Stimulated activated CD4-positive, alpha-beta T cell treated with anti-CD3 and anti-CD28 coated beads, Interleukin-12 subunit alpha, Interleukin-12 subunit beta, amount 100 ng/mL, for 48 hours (primary cell): ENCODE results near the gene KIAA0586.
A peak's percentile ranks its signal among the peaks of the same experiment; 100 is the strongest.
"Not testable (repeated sequence)": the region's sequence is repeated elsewhere in the genome, so short reads cannot be mapped to it uniquely, and the experiment has no call there.

ENCODE experiments used
- DNase-seq, 3 donors: peaks; one replicate each; pipeline ENCODE4 v3.0.0-alpha.2; 2020; ENCODE audit warnings: low read depth in 2 of 3, low spot score in 1 of 3

Gene KIAA0586

DNA sequence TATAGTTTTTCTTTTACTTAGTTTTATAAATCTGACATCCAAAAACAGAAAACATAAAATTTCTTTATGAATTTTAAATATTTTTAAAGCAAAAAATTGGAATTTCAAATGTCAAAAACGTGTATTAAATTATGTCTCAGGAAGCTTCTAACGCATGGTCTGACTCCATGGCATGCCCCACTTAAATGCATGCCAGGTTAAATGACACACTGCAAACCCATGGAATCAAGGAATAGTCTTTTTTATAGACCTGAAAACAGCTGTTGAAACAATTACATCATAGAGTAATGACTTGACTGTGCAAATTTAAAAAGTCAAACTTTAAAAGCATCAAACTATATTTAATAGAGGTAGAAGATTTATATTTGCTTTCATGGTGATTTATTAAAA, 114.1 kb downstream of the KIAA0586 start:
- no peak for DNase-seq

DNA sequence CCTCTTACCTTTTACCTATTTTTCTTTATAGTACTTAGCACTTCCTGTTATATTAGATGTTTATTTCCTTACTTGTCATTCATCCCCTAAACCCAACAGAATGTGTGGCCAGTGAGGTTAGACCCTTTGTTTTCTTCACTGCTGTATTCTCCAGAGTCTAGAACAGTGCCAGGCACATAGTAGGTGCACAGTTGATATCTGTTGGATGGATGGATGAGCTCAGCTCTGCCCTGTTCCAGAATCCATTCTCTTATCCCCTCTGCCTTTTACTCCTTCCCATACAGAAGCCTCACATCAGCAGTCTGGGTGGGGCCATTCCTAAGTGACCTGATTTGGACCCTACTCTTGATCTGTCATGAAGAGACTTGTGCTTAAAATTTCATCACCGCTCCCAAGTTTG, 115.7 kb downstream of the KIAA0586 start:
- no peak for DNase-seq

DNA sequence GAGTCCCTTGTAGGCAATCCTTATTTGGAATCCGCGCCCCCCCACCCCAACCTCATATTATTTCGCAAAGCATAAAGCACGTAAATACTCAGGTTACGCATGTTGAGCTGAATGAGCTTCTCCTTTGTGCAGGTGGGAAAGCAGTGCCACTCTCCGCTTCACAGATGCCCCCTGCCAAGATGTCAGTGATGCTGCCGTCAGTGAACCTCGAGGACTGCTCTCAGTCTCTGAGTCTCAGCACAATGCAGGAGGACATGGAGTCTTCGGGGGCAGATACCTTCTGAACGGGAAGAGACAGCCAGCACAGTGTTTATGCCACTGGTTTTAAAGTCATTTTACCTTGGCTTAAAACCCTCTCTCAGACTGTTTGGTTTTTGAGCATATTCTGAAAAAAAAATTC, 120.1 kb downstream of the KIAA0586 start:
- no peak for DNase-seq

DNA sequence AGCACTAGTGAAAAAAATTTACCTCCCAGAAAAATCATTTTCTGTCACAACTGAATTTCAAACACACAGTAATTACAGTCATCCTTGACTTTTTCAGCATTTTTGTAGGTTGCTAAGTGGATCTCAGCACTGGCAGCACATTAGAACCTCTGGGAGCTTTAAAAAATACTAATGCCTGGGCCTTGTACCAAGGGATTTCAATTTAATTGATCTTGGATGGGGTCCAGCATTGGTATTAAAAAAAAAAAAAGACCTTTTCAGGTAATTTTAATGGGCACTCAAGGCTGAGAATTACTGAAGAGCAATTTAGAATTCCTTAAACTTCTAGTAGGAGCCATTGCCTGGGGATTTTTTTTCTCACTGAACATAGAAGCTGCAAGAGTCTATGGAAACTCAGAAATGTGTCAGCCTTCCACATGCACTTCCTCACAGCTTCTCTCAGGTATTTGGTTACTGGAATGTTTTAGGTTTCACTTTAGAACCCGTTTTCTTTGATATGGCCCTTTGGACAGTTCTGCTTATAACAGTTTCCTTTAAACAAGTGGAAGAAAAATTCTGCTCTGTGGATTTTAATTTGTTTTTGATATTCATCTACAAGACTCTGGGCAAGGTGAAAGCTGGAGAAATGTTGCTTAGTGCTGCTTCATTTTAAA, 121.7 kb downstream of the KIAA0586 start:
- DNase-seq, result no peak

DNA sequence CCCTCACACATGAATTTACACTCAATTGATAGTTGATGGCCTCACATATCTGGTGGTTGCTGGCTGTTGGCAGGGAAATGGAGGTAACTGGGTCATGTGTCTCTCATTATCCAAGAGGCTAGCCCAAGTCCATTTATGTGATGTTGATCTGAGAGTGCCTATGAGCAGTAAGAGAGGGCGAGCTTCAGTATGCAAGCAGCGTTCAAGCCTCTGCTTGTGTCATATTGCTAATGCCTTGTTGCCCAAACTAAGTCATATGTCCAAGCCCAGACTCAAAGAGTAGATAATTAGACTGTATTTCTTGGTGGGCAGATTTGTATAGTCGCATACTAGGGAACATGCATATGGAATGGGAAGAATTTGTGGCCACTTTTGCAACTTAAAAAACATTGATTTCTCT, 126.4 kb downstream of the KIAA0586 start:
- no peak for DNase-seq

DNA sequence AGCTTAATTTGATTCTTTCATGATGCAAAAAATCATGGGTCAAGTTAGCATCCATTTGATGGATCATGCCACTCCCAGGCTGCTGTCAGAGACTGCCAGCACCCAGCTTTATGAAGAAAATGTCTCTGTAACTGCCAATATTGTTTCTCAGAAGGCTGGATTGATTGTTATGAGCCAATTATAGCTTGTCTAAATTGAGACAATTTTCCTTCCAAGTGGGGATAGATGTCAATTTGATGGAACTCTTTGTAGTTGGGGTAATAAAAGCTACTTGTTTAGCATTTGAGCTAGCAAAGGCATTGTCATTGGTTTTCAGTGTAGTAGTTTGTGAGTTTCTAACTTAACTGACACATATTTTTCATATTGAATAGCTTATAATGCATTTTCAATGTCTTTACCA, 128.1 kb downstream of the KIAA0586 start:
- no peak for DNase-seq

DNA sequence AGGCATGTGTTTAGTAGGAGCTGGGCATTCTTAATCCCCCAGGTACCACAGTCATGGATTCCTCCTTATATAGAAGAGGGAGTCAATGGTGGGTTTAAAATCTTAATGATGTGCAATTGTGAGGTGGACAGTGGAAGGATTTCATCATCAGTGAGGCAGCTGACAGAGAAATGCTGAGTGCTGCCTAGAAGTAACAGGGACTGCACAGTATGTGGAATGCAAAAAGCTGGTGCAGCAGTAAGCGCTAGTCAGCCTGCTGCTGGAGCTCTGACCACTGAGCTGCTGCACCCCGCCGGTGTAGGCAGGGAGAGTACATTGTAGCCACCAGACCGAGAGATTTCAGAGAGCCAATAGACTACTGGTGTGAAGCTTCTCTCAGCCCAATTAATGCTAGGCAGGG, 129.7 kb downstream of the KIAA0586 start:
- no peak for DNase-seq

DNA sequence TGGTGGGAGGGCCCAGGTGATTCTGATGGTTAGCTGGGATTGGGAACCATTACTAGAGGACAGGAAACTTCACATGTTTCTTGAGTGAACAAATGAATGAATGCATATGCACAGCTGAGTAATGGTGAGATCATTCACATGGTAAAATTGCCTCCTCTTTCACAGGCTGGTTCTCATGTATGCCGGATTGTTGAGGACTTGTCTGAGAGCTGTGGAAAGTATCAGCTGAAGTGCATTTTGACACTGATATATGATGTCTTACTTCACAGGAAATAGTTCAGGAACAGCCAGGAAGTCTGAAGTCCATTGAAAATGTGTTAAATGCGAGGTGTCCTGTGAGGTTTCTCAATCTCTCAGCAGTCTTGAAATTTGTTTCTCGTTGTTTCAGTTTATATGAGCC, 132.7 kb downstream of the KIAA0586 start:
- DNase-seq, result no peak

DNA sequence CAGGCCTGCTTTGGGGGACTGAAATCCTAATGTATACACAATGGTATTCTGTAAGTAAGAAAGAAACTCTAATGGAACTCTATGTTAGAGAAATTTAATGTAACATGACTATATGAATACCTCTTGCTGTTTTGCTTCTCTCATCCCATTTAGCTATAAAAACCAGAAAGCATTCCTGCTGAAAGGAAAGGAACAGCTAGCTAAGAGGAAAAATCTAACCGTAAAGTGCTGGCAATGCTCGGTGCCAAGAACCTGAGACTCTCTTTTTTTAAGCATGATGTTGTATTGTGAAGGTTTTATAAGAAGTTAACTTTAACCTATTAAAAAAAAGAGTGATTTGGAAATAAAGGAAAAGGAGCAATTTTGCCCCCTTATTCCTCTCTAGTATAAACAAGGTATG, 134.6 kb downstream of the KIAA0586 start:
- DNase-seq, result no peak

DNA sequence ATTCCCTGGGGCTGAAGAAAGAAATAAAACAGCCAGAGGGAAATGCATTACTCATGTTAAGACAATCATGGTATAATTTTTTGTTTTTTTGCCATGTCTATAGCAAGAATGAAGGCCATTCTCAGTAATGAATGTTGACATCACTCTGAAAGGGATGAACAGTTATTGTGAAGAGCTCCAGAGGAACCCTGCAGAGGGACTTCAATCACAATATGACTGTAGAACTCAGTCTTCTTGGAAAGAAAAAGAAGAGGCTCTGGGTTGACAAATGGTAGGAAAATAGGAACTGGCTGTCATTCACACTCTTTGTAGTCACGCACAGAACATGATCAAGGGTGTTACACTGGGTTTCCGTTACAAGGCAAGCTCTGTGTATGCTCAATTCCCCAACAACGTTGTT, 136.5 kb downstream of the KIAA0586 start:
- no peak for DNase-seq

DNA sequence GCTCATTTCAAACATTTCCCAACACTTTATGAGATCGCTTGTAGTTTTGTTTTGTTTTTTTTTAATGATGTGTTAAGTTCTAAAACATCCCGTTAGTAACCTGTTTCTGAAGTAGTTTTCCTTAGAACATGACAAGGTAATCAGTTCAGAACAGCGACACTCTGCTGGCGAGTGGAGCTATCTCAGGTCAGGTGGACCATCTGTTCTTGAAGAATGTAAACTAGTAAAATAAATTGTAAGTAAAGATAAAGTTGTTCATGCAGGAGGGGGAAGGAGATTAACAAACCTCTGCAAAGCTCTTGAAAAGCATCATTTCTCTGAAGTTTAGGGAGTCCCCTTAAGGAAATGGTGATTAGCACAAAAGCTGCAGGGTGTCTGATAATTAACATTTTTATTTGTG, 138.3 kb downstream of the KIAA0586 start:
- DNase-seq, result no peak

DNA sequence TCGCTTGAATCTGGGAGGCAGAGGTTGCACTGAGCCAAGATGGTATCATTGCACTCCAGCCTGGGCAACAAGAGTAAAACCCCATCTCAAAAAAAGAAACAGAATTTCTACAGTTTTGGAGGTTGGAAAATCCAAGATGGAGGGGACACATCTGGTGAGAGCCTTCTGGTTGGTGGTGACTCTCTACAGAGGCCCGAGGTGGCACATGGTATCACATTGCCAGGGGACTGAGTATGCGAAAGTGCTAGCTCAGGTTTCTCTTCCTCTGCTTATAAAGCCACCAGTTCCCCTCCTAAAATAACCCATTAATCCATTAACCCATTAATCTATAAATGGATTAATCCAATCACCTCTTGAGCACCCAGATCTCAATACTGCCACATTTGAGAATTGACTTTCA, 139.5 kb downstream of the KIAA0586 start:
- DNase-seq, result no peak

DNA sequence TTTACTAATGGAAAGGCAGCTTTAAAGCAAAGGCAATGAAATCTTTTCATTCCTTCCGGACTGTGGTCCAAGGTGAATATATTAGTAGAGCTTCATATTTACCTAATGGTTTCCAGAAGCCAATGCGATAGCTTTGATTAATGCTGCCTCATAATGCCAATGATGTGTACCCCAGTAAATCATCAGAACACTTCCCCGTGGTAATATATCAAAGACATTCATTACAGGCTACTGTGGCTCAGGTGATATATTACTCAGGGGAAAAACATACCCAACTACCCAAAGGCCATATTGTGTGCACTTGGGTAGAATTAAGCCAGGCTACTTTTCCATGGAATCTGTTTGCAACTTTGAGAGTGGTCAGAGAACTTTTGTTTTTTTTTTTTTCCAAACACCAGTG, 140.8 kb downstream of the KIAA0586 start:
- DNase-seq, result no peak

DNA sequence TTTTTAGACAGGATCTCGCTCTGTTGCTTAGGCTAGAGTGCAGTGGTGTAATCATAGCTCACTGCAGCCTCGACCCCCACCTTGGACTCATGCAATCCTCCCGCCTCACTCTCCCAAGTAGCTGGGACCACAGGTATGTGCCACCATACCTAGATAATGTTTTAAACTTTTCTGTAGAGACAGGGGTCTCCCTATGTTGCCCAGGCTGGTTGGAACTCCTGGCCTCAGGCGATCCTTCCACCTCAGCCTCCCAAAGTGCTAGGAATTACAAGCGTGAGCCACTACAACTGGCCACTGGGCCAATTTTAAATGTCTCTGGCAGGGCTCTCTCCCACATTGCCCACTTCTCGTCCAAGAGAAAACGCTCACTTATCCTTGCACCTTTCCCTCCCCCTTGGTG, 143.7 kb downstream of the KIAA0586 start:
- DNase-seq, result no peak

DNA sequence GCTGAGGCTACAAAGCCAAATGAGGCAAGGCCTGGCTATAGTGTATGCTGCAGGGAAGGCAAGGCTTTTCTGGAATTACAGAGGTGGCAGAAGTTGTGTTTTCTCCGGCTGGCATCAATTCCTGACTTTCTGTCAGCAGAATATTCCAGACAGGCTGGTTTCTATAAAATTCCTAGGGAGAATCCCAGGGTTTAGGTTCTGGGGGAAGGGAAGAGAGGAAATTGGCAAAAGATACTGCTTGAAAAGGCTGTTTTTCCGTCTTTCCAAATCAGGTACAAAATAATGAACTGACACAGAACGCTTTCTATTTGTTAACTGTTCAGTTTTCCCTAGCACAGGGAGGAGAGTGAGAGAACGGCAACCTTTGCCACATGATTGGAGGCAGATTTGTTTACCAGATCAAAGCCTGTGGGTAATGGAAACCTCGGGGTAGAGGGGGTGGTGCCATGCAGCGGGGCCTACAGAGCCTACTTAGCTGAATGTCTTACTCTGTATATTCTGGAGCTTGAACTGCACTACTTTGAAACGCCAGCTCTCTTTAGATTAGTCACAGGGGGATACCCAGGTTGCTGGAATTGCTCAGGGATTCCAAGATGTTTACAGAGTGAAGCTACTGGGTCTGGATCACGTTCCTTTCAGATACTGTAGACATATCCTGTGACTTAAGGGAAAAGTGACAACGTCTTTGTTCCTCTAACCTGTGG, 144.4 kb downstream of the KIAA0586 start:
- peak; percentile 45 to 62 (median 48) for DNase-seq

DNA sequence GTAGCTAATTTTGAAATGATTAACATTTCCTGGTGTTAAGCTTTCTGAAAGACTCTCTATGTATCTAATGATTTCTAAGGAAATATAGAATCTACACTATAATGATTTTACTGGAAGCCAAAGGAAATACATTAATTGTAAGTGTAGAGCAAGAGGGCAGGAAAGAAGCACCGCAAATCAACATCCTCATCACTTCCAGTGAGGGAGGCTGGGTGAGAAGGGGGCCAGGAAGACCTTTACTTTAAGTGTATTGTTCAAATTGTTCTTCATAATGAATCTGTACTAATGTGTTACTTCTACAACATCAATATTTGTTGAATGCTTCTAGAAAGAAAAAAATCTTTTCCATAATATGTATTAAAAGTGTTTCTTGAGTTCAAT, 144.9 kb downstream of the KIAA0586 start:
- no peak for DNase-seq

DNA sequence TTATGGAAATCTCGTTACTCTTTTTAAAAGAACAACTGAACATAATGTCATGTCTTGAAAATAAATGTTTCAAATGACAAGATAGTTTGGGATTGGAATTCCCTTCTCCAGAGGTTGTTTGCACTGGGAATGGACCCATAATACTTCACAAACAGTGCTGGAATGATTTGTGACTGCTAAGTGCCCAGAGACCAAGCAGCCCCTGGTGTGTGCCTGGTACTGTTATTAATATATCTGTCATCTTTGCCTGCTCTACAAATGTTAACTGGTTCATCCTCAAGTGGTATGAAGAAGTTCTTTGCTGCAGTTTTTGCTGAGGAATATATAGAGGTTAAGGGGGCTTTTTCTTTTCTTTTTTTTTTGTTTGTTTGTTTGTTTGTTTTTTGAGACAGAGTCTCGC, 145.3 kb downstream of the KIAA0586 start:
- DNase-seq, result no peak

DNA sequence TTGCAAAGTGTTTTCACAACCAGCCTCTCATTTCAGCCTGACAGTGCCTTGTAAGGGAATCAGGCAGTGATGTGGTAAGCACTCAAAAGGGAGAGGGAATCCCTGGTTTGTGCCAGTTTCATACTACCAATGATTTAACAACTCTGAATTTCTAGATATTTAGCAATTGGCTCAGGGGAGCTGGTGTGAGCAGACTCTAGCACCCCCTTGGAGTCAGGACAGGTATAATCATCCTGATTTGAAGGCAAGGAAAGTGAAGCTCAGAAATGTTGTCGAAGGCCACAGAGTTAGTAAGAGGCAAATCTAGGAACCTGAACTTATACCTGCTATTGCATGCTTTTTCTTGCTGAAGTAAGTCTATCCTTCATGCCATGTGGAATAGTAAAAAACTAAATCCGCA, 147.1 kb downstream of the KIAA0586 start:
- no peak for DNase-seq

DNA sequence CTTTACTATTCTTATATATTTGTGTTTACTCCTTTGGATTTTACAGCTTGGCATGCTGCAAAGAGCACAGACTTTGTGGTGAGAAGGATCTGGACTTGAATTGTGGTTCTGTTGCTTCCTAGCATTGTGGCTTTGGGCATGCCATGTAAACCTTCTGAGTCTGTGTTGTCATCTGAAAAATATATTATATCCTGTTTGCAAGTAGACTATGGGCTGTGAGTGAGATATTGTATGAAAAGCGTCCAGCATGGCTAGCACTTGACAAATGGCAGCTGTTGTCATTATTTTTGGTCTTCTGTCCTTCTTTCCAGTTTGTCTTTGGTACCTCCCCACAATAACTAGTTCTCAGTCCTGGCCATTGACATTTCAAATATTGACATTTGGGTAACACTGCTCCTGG, 148.4 kb downstream of the KIAA0586 start:
- DNase-seq, result no peak

DNA sequence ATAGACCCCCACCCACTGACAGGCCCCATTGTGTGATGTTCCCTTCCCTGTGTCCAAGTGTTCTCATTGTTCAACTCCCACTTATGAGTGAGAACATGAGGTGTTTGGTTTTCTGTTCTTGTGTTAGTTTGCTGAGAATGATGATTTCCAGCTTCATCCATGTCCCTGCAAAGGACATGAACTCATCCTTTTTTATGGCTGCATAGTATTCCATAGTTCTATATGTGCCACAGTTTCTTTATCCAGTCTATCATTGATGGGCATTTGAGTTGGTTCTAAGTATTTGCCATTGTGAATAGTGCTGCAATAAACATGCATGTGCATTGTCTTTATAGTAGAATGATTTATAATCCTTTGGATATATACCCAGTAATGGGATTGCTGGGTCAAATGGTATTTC, 152.5 kb downstream of the KIAA0586 start:
- DNase-seq, result not testable (repeated sequence)

DNA sequence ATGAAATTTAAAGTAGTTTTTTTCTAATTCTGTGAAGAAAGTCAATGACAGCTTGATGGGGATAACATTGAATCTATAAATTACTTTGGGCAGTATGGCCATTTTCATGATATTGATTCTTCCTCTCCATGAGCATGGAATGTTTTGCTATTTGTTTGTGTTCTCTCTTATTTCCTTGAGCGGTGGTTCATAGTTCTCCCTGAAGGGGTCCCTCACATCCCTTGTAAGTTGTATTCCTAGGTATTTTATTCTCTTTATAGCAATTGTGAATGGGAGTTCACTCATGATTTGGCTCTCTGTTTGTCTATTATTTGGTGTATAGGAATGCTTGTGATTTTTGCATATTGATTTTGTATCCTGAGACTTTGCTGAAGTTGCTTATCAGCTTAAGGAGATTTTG, 153.9 kb downstream of the KIAA0586 start:
- not testable (repeated sequence) for DNase-seq

DNA sequence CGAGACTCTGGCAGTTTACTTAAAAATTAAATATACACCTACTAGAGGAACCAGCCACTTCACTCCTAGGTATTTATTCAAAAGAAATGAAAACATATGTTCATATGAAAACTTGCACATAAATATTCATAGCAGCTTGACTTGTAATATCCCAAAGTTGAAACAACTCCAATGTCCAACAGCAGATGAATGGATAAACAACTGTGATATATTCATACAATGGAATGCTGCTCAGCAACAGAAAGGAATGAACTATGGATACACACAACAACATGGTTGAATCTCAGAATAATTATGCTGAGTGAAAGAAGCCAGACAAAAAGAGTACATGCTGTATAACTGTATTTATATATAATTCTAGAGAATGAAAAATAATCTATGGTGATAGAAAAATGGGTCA, 156.9 kb downstream of the KIAA0586 start:
- no peak for DNase-seq

DNA sequence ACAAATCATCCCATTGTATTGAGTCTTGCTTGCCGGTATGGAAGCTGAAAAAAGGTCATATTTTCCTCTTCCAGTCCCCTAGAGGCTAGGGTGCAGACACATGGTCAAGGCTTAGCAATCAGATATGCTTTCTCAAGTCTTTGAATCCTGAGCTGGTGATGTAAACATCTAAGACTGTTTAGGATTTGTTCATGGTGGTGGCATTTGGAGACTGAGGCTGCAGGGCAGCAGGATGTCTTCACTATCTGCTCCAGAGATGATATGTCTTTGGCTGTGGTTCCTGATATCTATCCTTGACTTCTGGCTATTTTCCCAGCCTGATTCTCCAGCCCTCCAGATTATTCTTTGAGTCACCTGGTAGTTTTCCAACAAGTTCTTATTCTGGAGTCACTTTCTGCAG, 159.8 kb downstream of the KIAA0586 start:
- DNase-seq, result no peak
